HepG2 (cell line): Measurements from ENCODE around the gene SLC51B. TPM values are rescaled to one million over a fixed set of nuclear protein-coding genes. Genes with fewer than 3 reads are reported as not detected.

Experiments used
- DBP ChIP-seq: sonication (generic); formaldehyde crosslinking; IDR thresholded peaks from 2 replicates; pipeline ENCODE4 v1.4.0; 2020; ENCODE audit warnings: missing genetic modification reagents; ENCODE audit errors: not compliant biosample characterization
- E2F2 ChIP-seq: sonication (generic); formaldehyde crosslinking; IDR thresholded peaks from 2 replicates; pipeline ENCODE4 v1.4.0; 2020; ENCODE audit warnings: missing genetic modification reagents, borderline replicate concordance
- EZH2 ChIP-seq: conservative IDR thresholded peaks from 2 replicates; pipeline ENCODE4 v1.6.1; 2012; ENCODE audit warnings: mild to moderate bottlenecking, low read depth, low read length, moderate library complexity
- HMG20A ChIP-seq: IDR thresholded peaks from 2 replicates; pipeline ENCODE4 v1.6.1; 2016; ENCODE audit warnings: borderline replicate concordance
- HMGXB3 ChIP-seq: sonication (generic); formaldehyde crosslinking; IDR thresholded peaks from 2 replicates; pipeline ENCODE4 v1.4.0; 2020; ENCODE audit warnings: missing genetic modification reagents, borderline replicate concordance
- NFE2L2 ChIP-seq: fragments of 150-350 bp; IDR thresholded peaks from 2 replicates; pipeline ENCODE4 v1.6.1; 2014; ENCODE audit warnings: low read length
- NKX3-1 ChIP-seq: sonication (generic); formaldehyde crosslinking; IDR thresholded peaks from 2 replicates; pipeline ENCODE4 v1.5.0; 2020; ENCODE audit warnings: missing genetic modification reagents
- PRPF4 ChIP-seq: fragments of 200-400 bp; formaldehyde crosslinking; IDR thresholded peaks from 2 replicates; pipeline ENCODE4 v1.6.1; 2016; ENCODE audit warnings: low read length, low read depth; ENCODE audit not compliant: poor library complexity, severe bottlenecking
- SATB2 ChIP-seq: sonication (generic); formaldehyde crosslinking; IDR thresholded peaks from 2 replicates; pipeline ENCODE4 v1.5.0; 2020; ENCODE audit warnings: missing genetic modification reagents
- TBP ChIP-seq: sonication (generic); formaldehyde crosslinking; IDR thresholded peaks from 2 replicates; pipeline ENCODE4 v1.5.0; 2020; ENCODE audit warnings: missing genetic modification reagents
- TRIM24 ChIP-seq: sonication (generic); formaldehyde crosslinking; IDR thresholded peaks from 2 replicates; pipeline ENCODE4 v1.8.0; 2022; ENCODE audit warnings: mild to moderate bottlenecking, missing genetic modification reagents
- ZBTB39 ChIP-seq: sonication (generic); formaldehyde crosslinking; IDR thresholded peaks from 2 replicates; pipeline ENCODE4 v1.5.0; 2020; ENCODE audit warnings: missing genetic modification reagents
- ZC3H13 ChIP-seq: sonication (generic); formaldehyde crosslinking; IDR thresholded peaks from 2 replicates; pipeline ENCODE4 v1.8.1; 2023; ENCODE audit warnings: mild to moderate bottlenecking, missing genetic modification reagents, moderate library complexity
- ZNF121 ChIP-seq: sonication (generic); formaldehyde crosslinking; IDR thresholded peaks from 2 replicates; pipeline ENCODE4 v1.5.0; 2020; ENCODE audit warnings: mild to moderate bottlenecking, missing genetic modification reagents
- ZNF280D ChIP-seq: sonication (generic); formaldehyde crosslinking; IDR thresholded peaks from 2 replicates; pipeline ENCODE4 v1.5.1; 2020; ENCODE audit warnings: mild to moderate bottlenecking, missing genetic modification reagents
- polyA plus RNA-seq, 8 experiments: library from polyadenylated mRNA; depleted of rRNA in 3 of 8; stranded (reverse) in 7 of 8; unstranded in 1 of 8; fragments of >200 nt; fragmentation: Illumina TruSeq in 4 of 8; extraction: Trizol in 4 of 8; gene quantifications; 2 replicates each; pipeline versions ENCODE4 v1.2.1 to v1.2.3, GENCODE V29; 2011 to 2016; ENCODE audit warnings: low read depth in 4 of 8, missing spikeins in 1 of 8, mixed read lengths in 1 of 8; ENCODE audit not compliant: insufficient read depth in 1 of 8
- total RNA-seq, 5 experiments: library from RNA; depleted of rRNA; stranded (reverse); fragments of >200 nt; fragmentation: Illumina TruSeq; extraction: Trizol; gene quantifications; 2 replicates each; pipeline ENCODE4 v1.2.3, GENCODE V29; 2016; ENCODE audit warnings: low read depth in 1 of 5

SLC51B gene
- total and polyA plus RNA-seq, 2 of the 13 experiments (the other 11 are each of a cell fraction or from before 2014, with no cell fraction given) = 14.9 to 17.1 TPM

- TF ChIP-seq ZNF280D (CRISPR knock-in tag) (no peak), ZBTB39 (CRISPR knock-in tag) (no peak), TRIM24 (CRISPR knock-in tag) (no peak), ZC3H13 (CRISPR knock-in tag) (no peak), TBP (CRISPR knock-in tag) (no peak), HMGXB3 (CRISPR knock-in tag) (peak; percentile 67), E2F2 (CRISPR knock-in tag) (no peak), PRPF4 (no peak), NKX3-1 (CRISPR knock-in tag) (no peak), SATB2 (CRISPR knock-in tag) (no peak), NFE2L2 (no peak), HMG20A (CRISPR knock-in tag) (peak; percentile 74), ZNF121 (CRISPR knock-in tag) (no peak; the same call in 1 of the 2 replicates), DBP (CRISPR knock-in tag) (no peak), EZH2 (no peak)
These were observed 11.8 kb downstream of the SLC51B start (continued) for GRCh38 chr15:65056868-65057548.
